Hindlimb muscle (tissue), 1 donor: ENCODE data around the gene DSE. TPM values are rescaled to one million over a fixed set of nuclear protein-coding genes. Genes with fewer than 3 reads are reported as not detected.

Experiments used
- DNase-seq: peaks from one replicate; pipeline ENCODE4 v3.0.0-alpha.2; 2013
- polyA plus RNA-seq: library from polyadenylated mRNA; unstranded; fragments of 120-200 nt; gene quantifications from one replicate; pipeline ENCODE4 v1.2.1, GENCODE V29; 2013; ENCODE audit not compliant: insufficient read length

Gene DSE
- polyA plus RNA-seq, 1 donor: 28.9 TPM

GRCh38 chr6:116485559-116486184 is 114.9 kb downstream of the DSE start:
- no peak for DNase-seq

- DNase-seq: no peak
Observed at GRCh38 chr6:116491610-116492330, 121.0 kb downstream of the DSE start.

GRCh38 chr6:116492331-116493067 is 121.8 kb downstream of the DSE start:
- no peak for DNase-seq

Other genes starting within 250 kb of the DSE start
- gene COL10A1, start 244.8 kb upstream of the DSE start, polyA plus RNA-seq: 0.18 TPM
- gene TSPYL4, start 116.9 kb upstream of the DSE start, polyA plus RNA-seq: 16.3 TPM
- 63.6 TPM for gene TSPYL1, start 91.0 kb upstream of the DSE start, polyA plus RNA-seq
- gene CALHM6, start 90.4 kb downstream of the DSE start, polyA plus RNA-seq: 3.8 TPM
- 2.4 TPM for gene CALHM5, start 140.7 kb downstream of the DSE start, polyA plus RNA-seq
- not detected for gene TRAPPC3L, start 174.7 kb downstream of the DSE start, polyA plus RNA-seq
- gene CALHM4, start 182.8 kb downstream of the DSE start, polyA plus RNA-seq: not detected
- gene RWDD1, start 200.6 kb downstream of the DSE start, polyA plus RNA-seq: 46.2 TPM
- gene RSPH4A, start 245.5 kb downstream of the DSE start, polyA plus RNA-seq: 0.50 TPM